ENCODE results near the gene GPR55.
"Not testable (repeated sequence)": the region's sequence is repeated elsewhere in the genome, so short reads cannot be mapped to it uniquely, and the experiment has no call there.

Gene GPR55

GRCh38 chr2:230938516-230939065, 13.5 kb upstream of the GPR55 start:
- H3K27me3 ChIP-seq = peaks cover 4% of the 10 kb centered on the region
- no peaks in the 10 kb centered on the region for H3K9me3 ChIP-seq

GRCh38 chr2:230938098-230938497, 13.1 kb upstream of the GPR55 start:
- no peaks in the 10 kb centered on the region for H3K36me3 ChIP-seq
- H3K4me1 ChIP-seq (ENCODE audit: control insufficient read depth in 1 of 2, insufficient read depth in 1 of 2, low read depth in 1 of 2, low read length in 1 of 2) = no peaks in the 10 kb centered on the region
- H3K9me3 ChIP-seq = no peaks in the 10 kb centered on the region
- no peak overlapping the region for H3K27ac ChIP-seq
- H3K27me3 ChIP-seq = no peaks in the 10 kb centered on the region
- no peak for TF ChIP-seq CTCF (IDR thresholded peaks at IDR 0.05)
- H3K4me3 ChIP-seq (ENCODE audit: low read depth in 1 of 2, low read length in 1 of 2) = no peak overlapping the region

More at GRCh38 chr2:230938516-230939065, 13.5 kb upstream of the GPR55 start:
- Histone ChIP-seq H3K36me3 (no peaks in the 10 kb centered on the region), H3K4me3 (ENCODE audit: low read depth in 1 of 2, low read length in 1 of 2) (no peak overlapping the region), H3K4me1 (ENCODE audit: control insufficient read depth in 1 of 2, insufficient read depth in 1 of 2, low read depth in 1 of 2, low read length in 1 of 2) (no peaks in the 10 kb centered on the region), H3K27ac (no peak overlapping the region)
- no peak for TF ChIP-seq CTCF (IDR thresholded peaks at IDR 0.05)

- TF ChIP-seq CTCF (IDR thresholded peaks at IDR 0.05) = no peak
- Histone ChIP-seq H3K27me3 (no peaks in the 10 kb centered on the region), H3K36me3 (no peaks in the 10 kb centered on the region), H3K9me3 (no peaks in the 10 kb centered on the region), H3K4me3 (ENCODE audit: low read depth in 1 of 2, low read length in 1 of 2) (no peak overlapping the region), H3K4me1 (ENCODE audit: control insufficient read depth in 1 of 2, insufficient read depth in 1 of 2, low read depth in 1 of 2, low read length in 1 of 2) (no peaks in the 10 kb centered on the region), H3K27ac (no peak overlapping the region)
Observed at GRCh38 chr2:230937362-230937761, 12.3 kb upstream of the GPR55 start.

- not testable (repeated sequence) for H3K4me3 ChIP-seq (ENCODE audit: low read depth in 1 of 2, low read length in 1 of 2); H3K4me1 ChIP-seq (ENCODE audit: control insufficient read depth in 1 of 2, insufficient read depth in 1 of 2, low read depth in 1 of 2, low read length in 1 of 2); H3K27me3 ChIP-seq; H3K27ac ChIP-seq; H3K36me3 ChIP-seq; H3K9me3 ChIP-seq
Observed at GRCh38 chr2:230936243-230936642, 11.2 kb upstream of the GPR55 start.

- Histone ChIP-seq H3K27me3 (no peaks in the 10 kb centered on the region), H3K4me1 (ENCODE audit: control insufficient read depth in 1 of 2, insufficient read depth in 1 of 2, low read depth in 1 of 2, low read length in 1 of 2) (no peaks in the 10 kb centered on the region), H3K36me3 (no peaks in the 10 kb centered on the region), H3K9me3 (no peaks in the 10 kb centered on the region), H3K4me3 (ENCODE audit: low read depth in 1 of 2, low read length in 1 of 2) (no peak overlapping the region), H3K27ac (no peak overlapping the region)
- no peak for TF ChIP-seq CTCF (IDR thresholded peaks at IDR 0.05)
Observed at GRCh38 chr2:230935130-230935430, 10.0 kb upstream of the GPR55 start.

- no peaks in the 10 kb centered on the region for H3K9me3 ChIP-seq
- no peaks in the 10 kb centered on the region for H3K4me1 ChIP-seq (ENCODE audit: control insufficient read depth in 1 of 2, insufficient read depth in 1 of 2, low read depth in 1 of 2, low read length in 1 of 2)
- H3K36me3 ChIP-seq = no peaks in the 10 kb centered on the region
- no peak overlapping the region for H3K4me3 ChIP-seq (ENCODE audit: low read depth in 1 of 2, low read length in 1 of 2)
- no peak overlapping the region for H3K27ac ChIP-seq
- H3K27me3 ChIP-seq = no peaks in the 10 kb centered on the region
- no peak for TF ChIP-seq CTCF (IDR thresholded peaks at IDR 0.05)
Observed at GRCh38 chr2:230934231-230935129, 9.4 kb upstream of the GPR55 start.

Measured in neutrophil (primary cell).